Measurements from ENCODE around the gene PPT2.
"Not testable (repeated sequence)": the region's sequence is repeated elsewhere in the genome, so short reads cannot be mapped to it uniquely, and the experiment has no call there.

PPT2 gene

GRCh38 chr6:32132110-32132509 is 21.8 kb upstream of the PPT2 start:
- DNase-seq (ENCODE audit: low read depth): peak; percentile 84
- TF ChIP-seq CTCF (IDR thresholded peaks at IDR 0.05; ENCODE audit: insufficient read depth, low read depth, low read length, missing control alignments): no peak
- no peak overlapping the region for H3K4me3 ChIP-seq (ENCODE audit: low read length)

GRCh38 chr6:32133786-32134185 is 20.2 kb upstream of the PPT2 start:
- no peak overlapping the region for H3K4me3 ChIP-seq (ENCODE audit: low read length)
- no peak for TF ChIP-seq CTCF (IDR thresholded peaks at IDR 0.05; ENCODE audit: insufficient read depth, low read depth, low read length, missing control alignments)
- no peak for DNase-seq (ENCODE audit: low read depth)

DNA sequence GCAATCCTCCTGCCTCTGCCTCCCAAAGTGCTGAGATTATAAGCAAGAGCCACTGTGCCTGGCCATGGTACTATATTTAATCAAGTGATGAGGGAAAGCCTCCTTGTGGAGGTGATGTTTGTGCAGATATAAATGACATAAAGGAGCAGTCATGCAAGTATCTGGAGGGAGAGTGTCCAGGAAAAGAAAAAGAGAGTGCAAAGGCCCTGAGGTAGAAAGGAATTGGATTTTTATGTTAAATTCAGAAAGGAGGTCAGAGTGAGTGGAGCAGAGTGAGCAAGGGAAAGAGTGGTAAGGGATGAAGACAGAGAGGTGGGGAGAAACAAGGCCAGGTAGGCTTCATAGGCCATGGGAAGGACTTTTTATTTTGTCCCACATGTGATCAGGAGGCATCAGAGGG is 16.5 kb upstream of the PPT2 start:
- no peak for TF ChIP-seq CTCF (IDR thresholded peaks at IDR 0.05; ENCODE audit: insufficient read depth, low read depth, low read length, missing control alignments)
- no peak for DNase-seq (ENCODE audit: low read depth)
- H3K4me3 ChIP-seq (ENCODE audit: low read length): no peak overlapping the region

GRCh38 chr6:32139590-32139989 is 14.4 kb upstream of the PPT2 start:
- no peak overlapping the region for H3K4me3 ChIP-seq (ENCODE audit: low read length)
- TF ChIP-seq CTCF (IDR thresholded peaks at IDR 0.05; ENCODE audit: insufficient read depth, low read depth, low read length, missing control alignments): no peak
- DNase-seq (ENCODE audit: low read depth): no peak

DNA sequence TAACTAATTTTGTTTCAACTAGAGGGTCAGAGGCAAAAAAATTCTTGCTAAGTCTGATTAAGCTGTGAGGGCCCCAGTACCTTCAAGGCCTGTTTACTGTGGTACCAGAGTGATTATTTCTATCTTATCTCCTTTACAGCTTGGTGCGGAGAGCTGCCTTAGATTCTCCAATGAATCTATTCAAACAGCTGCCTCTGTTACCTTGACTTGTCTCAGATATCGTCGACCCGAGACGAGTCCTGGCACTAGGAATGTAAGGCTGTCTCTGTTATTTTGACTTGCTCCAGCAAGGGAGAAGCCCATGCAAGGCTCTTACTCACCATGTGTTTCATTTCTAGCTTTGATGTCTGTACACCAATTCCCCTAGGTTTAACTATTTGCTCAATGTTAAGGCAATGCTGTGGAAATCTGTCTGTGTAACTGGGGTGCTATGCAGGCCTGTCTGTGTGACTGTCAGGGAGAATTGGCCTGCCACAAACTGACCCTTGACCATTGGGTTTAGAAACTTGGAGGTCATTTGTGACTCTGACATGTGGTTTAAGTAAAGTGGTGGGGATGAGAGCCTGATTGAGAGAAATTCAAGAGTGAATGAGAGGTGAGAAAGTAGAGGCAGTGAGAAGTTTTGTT is 13.4 kb upstream of the PPT2 start:
- no peak for DNase-seq (ENCODE audit: low read depth)
- H3K4me3 ChIP-seq (ENCODE audit: low read length): no peak overlapping the region
- no peak for TF ChIP-seq CTCF (IDR thresholded peaks at IDR 0.05; ENCODE audit: insufficient read depth, low read depth, low read length, missing control alignments)

DNA sequence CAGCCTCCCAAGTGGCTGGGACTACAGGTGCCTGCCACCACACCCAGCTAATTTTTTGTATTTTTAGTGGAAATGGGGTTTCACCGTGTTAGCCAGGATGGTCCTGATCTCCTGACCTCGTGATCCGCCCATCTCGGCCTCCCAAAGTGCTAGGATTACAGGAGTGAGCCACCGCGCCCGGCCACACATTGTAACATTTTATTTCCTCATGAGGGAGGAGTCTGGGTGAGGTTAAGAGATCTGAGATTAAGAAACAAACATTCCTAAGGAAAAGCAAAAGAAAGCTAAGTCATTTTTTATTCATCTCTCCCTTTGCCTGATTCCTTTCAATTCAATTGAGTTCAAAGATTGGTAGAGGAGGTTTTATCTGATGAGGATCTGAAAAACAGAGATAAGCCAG is 9.7 kb upstream of the PPT2 start:
- not testable (repeated sequence) for DNase-seq (ENCODE audit: low read depth); H3K4me3 ChIP-seq (ENCODE audit: low read length)

- peak; percentile 41 for DNase-seq (ENCODE audit: low read depth)
- no peak overlapping the region for H3K4me3 ChIP-seq (ENCODE audit: low read length)
- no peak for TF ChIP-seq CTCF (IDR thresholded peaks at IDR 0.05; ENCODE audit: insufficient read depth, low read depth, low read length, missing control alignments)
These were observed 7.7 kb upstream of the PPT2 start for GRCh38 chr6:32146287-32146686.

Measured in epithelial cell of esophagus (primary cell).